ENCODE results near the gene NEURL3. TPM values are rescaled to one million over a fixed set of nuclear protein-coding genes. Genes with fewer than 3 reads are reported as not detected.
"Not testable (repeated sequence)": the region's sequence is repeated elsewhere in the genome, so short reads cannot be mapped to it uniquely, and the experiment has no call there.

The NEURL3 gene
- total RNA-seq, 1 donor from 2014 or later, result 1.7 TPM

DNA sequence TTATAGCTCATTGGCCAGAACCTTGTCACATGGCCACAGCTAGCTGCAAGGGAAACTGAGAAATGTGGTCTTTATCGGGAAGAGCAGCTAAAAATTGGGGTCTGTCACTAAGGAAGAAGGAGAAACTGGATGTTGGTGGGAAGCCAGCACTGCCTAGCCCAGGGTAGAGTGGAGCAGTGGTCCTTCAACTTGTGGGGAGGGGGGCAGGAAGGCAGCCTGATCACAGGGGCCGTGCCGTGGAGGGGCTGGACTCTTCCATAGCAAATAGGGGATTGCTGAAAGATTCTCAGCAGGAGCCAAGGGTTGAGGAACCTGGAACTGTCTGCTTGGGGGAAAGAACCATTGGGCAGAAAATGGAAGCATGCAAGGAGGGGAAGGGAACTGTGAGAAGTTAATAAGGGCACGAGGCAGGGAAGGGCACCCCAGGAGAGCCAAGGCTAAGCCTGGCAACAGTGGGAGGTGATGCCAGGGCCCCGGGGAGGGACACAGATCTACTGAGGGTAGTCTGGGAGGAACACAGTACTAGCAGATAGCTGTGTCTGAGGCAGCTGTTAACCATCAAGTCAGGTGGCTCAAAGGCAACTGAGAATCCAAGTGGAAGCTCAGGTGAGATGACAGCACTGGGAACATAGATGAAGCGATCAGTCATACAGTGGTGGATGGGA lies 5.9 kb upstream of the NEURL3 start:
- intact Hi-C loops (cut with micrococcal nuclease), result no loop called here

DNA sequence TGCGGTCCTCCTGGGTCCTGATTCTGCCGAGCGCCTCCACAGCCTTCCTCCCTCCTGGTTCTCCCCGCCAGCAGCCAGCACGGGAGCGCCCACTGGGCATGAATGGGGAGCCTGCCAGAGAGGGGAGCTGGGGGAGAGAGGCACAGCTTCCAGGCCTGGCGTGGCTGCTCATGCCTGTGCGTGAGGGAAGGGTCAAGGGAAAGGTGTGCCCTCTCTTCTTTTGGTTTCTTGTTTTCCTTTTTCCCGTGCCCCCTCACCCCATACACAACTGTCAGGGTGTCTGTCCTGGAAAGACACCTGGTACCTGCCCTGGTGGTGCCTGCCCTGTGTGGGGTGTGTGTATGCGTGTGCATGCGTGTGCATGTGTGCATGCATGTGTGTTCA lies 4.7 kb upstream of the NEURL3 start:
- intact Hi-C loops (cut with micrococcal nuclease), result loop anchor here (2.0 to 5.0 kb wide), 3 partner anchors 15 to 243 kb away; partner anchors contain the start of genes CIAO1 and TMEM127

DNA sequence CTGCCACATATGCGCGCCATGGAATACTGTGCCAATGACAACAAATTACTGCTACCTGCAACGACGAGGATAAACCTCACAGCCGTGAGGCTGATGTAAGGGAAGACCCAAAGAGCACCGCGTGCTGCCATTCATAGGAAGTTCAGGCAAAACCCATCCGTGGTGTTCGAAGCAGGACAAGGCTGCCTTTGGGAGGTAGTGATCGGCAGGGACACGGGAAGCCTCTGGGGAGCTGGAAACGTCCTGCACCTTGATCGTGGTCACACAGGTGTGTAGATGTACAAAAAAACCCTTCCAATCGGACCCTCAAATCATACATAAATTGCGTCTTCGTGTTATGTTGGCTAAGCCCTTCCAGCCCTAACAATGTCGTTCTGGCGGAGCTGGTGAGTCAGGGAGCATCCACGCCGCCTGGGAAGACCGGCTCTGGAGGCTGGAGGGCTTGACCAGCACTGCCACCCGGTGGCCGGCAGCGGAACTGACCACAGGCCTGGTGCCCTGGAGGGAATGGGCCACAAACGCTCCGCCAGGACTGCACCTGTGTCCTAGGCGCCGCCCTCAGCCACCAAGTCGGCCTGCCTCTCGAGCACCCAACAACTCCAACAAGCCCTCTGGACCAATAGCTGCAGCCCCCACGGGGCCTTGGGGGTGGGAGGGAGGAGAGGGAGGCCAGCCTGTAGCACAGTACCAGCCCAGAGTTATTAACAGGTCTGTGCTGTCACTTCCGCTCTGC lies 4.1 kb upstream of the NEURL3 start:
- intact Hi-C loops (cut with micrococcal nuclease), result loop anchor here (2.0 to 5.0 kb wide), 3 partner anchors 16 to 242 kb away; partner anchors contain the start of genes CIAO1 and TMEM127

DNA sequence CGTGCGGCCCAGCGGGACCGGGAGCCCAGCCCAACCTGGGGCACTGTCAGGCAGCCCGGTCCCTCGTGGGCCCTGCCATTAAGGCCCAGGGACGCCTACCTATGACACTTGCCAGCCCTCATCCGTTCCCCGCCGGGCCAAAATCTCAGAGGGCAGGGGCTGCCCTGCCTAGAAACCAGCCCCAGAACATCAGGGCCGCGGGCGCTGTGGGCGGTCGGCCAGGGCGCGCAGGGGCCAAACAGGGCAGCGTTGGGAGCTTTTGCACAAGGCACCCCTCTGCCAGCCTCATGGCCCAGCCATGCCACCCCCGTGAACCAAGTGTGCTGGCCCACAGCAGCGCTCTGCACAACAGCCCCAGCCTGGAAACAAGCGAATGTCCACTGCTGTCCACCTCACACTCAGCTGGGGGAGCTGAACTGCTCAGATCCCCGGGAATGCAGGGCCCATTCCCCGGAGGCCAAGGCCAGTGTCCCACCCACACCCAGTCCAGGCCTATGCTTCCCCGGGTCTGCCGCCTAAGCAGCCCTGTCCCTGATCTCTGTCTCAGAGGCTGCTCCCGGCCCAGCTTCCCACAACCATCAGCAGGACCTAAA lies 3.5 kb upstream of the NEURL3 start:
- intact Hi-C loops (cut with micrococcal nuclease), result loop anchor here (1.0 to 5.0 kb wide), 10 partner anchors 16 to 241 kb away; partner anchors contain the start of genes CIAO1, SNRNP200 and TMEM127

DNA sequence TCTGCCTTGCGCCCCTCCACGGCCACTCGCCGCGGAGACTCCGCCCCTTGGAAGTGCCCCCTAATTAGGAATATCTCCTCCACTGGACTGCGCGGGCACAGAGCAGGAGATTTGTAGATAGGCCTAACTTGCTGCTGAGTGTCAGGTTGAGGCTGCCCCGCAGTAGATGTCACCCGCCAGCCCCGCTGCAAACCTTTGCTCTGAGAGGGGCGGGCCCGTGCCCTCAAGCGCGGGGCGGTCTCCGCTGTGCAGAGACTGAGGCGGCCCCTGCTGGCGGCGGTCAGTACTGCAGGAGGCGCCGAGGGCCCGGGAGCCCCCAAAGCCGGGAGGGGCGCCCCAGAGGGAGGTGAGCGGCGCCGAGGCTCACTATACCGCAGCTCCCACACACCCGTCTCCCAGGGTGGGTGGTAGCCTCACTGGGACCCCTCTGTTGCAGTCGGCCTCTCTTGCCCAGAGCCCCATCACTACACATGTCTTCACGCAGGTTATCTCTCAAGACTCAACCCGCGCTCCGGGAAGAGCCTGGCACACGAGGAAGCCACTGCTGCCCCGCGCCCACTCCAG lies 2.9 kb upstream of the NEURL3 start:
- intact Hi-C loops (cut with micrococcal nuclease), result loop anchor here (1.0 to 5.0 kb wide), 10 partner anchors 17 to 241 kb away; partner anchors contain the start of genes CIAO1, SNRNP200 and TMEM127

DNA sequence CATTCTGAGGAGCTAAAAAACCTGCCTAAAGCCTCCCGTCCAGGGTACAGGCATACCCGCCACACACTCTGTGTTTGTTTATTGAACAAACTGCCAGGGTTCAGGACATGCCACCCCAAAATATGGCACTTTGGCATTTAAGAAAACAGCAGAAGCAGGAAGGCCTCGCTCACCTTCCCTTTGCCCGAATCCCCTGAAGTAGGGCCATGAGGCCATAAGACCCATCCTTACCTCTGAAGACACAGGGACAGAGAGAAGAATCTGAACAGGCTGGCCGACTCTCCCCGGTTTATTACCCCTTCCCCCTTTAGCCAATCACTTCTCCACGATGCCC lies 1.7 kb upstream of the NEURL3 start:
- intact Hi-C loops (cut with micrococcal nuclease), result loop anchor here (5.0 kb wide), 1 partner anchor 240 kb away; the partner anchor contains the start of genes CIAO1 and TMEM127

DNA sequence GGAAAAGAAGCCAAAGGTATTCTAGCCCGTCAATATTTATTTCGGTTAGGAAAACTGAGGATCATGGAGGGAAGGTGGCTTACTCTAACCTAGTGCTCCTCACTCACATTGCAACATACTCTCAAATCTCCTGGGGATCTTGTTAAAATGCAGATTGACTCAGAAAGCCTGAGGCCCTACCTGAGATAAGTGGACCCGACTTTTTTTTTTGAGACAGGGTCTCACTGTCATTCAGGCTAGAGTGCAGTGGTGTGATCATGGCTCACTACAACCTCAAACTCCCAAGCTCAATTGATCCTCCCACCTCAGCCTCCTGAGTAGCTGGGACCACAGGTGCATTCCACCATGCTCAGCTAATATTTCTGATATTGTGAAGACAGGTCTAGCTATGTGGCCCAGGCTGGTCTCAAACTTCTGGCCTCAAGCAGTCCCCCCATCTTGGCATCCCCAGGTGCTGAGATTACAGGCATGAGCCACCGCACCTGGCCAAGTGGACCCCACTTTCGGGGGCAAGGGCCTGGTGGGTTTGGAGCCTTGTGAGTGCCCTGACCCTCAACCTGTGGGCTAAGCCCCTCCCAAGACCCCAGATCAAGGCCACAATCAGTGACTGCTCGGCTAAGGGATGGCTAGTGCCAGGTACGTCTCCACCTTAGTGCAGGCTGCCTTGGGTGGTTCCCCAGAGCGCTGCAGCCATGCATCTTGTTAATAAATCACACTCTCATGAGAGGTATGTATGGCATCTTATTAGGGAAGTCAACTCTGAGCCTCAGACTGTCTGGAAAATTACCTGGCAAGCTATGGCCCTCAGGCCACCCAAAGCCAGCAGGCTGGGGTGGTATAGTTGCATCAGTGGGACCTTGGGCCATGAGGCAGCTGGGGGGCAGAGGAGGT lies 1.1 kb upstream of the NEURL3 start:
- intact Hi-C loops (cut with micrococcal nuclease), result loop anchor here (5.0 kb wide), 1 partner anchor 239 kb away; the partner anchor contains the start of genes CIAO1 and TMEM127

DNA sequence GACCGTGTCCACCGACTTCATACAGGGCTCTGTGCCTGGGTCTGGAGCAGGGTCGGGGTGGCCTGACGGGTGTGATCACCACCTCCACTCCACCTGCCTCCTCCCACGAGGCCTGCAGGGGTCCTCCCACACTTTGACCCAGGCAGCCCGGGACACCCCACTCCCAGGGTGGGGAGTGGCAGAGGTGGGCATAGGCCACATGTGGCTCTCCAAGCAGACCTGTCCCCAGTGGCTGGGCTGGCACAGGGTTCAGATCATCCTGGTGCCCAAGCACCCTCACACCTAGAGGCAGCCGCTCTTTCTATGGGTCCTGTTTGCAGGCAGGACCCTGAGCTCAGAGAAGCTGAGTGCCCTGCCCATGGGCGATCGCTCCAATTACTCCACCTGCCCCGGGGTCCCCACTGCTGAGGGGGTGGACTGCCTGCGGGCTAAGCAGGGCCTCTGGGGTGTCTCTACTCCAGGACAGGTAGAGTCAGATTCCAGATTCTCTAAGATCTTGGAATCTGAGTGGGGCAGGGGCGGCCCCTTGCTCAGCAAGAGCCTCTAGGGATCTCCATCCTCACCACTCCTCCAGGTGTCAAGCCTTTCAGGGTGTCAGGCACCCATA lies 1.4 kb downstream of the NEURL3 start:
- intact Hi-C loops (cut with micrococcal nuclease), result no loop called here

DNA sequence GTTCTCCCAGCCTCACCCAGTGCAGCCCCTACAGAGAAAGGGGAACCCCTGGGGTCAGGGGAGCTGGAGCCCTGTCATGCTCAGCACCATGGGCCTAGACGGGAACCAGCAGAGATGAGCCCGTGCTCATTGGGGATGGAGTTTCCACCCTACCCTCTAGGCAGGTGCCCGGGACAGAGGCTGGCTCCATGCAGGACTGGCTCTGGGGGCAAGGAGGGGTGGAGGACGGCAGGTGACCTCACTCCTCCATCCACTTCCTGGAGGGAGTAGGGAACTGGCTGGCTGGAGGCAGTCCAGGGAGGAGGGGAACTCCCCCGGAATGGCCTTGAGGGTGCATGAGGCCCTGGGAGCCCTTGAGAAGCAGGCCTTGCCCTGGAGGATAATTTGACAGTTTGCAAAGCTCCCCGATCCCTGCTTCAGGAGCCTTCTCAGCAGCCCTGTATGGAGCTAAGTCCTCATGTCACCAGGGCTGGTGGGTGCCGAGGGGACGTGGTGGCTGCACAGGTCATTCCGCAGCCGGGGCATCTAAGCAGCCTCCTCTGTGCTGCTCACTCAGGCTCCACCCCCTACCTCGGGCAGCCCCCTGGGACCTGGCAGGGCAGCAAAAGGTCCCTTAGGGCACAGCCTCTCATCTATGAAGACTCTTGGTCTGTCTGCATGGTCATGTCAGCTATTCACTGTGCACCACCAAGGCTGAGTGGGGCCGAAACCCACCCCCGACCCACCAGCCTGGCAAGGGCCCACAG lies 2.1 kb downstream of the NEURL3 start:
- intact Hi-C loops (cut with micrococcal nuclease), result no loop called here

DNA sequence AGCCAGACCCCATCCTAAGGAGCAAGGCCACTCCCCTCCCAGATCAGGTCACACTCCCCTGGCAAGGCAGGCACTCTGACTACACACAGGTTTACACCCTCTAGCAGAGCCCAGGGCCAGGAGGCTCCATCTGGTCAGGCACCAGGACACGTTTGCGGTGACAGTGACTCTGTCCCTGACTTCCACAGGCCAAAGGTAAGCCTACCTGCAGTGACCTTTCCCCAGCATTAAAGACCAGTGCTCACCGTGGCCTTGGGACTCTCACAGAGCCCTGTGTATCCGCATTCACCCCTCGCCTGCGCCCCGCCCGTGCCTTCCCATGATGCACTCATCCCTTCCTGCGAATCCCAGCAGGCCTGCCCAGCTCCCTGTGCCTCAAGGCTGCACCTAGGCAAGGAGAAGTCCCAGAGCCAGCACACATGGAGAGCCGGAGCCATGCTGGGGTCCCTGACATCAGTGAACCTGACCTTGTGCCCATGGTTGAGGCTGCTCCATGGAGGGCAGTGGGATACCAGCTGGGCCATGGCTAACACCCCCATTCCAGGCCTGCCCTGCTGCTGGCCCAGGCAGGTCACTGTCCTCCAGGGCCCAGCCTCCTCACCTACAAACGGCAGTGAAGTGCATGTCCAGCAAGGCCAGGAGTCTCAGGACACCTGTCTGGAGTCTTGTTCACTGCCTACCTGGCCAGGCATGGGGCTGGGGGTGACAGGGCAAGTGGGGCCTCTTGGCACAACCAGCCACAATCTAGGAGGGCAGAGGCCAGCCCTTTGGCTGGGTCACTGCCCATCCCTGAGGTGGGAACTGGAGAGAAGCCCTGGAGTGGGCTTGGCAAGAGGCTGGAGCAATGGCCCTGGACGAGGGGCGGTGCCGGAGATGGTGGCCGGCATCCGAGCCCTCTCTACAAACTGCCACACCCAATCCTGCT lies 3.0 kb downstream of the NEURL3 start:
- intact Hi-C loops (cut with micrococcal nuclease), result loop anchor here (1.0 kb wide), 1 partner anchor 16 kb away; no protein-coding TSS in a partner anchor

DNA sequence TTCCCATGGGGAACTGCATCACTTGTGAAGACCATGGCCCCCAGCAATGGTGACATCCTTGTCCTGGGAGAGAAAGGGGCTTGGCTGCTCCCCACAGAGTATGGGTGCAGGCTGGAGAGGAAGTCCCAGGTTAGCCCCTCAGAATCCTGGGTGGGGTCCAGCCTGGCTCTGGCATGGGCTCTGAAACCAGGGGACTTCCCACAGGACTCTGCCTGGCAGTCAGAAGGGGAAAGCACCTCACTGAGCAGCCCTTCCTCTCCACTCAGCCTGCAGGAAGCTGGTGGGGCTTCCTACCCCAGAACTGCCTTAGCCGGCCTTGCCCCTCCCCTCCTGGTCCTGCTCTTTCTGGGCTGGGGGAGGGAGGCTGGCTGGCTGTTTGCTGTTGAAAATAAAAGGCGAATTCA lies 3.7 kb downstream of the NEURL3 start:
- intact Hi-C loops (cut with micrococcal nuclease), result loop anchor here (1.0 kb wide), 1 partner anchor 15 kb away; no protein-coding TSS in a partner anchor

DNA sequence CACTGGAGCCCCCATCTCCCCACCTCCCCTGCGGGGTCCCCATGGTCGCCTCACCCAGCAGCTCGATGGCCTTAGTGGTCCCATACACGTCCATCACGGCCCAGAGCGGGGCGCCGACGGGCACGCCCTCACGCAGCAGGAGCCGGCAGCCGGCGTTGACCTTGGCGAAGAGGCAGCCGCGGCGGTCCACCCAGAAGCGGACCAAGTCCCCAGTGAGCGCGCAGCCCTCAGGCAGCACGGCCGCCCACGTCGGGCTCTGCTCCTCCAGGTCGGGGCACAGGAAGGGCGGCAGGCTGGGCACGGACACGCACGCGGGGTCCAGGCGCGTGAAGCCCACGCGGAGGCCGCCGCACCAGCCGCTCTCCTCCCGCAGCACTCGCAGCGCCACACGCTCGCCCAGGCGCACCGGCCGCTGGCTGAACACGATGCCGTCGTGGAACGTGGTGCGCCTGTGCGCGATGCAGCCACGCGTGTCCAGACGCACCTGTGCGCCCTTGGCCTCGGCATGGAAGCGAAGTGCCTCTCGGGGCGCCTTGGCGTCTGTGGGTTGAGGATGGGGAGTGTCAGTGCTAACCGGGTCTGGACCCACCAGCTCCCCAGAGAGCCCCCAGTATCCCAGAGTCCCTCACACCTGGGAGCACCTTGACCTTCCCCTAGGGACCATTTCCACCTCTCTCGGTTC lies 4.6 kb downstream of the NEURL3 start:
- intact Hi-C loops (cut with micrococcal nuclease), result loop anchor here (1.0 kb wide), 1 partner anchor 14 kb away; no protein-coding TSS in a partner anchor

DNA sequence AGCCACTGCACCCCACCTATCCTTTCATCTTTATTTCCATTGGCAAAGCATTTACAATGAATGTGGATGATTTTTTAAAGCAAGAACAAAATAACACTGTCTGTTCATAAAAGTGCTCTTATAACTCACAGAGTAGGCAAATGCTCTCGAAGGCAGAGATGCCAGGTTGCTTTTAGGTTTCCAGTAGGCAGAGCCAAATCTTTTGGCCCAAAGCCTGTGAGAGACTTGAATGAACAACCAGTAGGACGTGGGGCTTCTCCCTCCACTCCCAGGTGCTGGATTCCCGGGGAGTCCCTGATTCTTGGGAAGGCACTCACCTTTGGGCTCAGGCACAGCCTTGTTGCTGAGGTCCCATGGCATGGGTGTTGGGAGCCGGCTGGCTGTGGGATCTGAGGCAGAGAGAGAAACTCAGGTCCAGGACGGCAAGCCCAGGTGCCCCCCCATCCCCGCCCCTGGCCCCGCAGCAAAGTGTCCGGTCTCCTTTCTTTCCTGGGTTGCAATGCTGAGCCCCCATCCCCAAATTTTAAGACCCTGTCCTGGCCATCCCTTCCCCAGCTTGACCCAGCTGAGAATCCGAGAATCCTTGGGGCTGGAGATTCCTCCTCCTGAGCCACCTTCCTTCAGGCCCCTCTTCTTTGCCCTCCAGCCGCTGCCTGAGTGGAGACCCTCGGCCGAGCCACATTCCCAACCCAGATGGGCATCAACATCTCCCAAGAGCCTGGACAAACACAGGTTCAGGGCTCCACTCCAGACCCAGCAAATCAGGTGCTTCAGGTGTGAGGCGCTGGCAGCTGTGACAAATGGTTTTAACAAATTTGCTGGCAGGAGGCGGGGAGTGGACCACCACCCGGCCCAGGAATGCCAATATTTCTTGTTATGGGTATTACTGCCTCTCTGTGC lies 5.8 kb downstream of the NEURL3 start:
- intact Hi-C loops (cut with micrococcal nuclease), result no loop called here

DNA sequence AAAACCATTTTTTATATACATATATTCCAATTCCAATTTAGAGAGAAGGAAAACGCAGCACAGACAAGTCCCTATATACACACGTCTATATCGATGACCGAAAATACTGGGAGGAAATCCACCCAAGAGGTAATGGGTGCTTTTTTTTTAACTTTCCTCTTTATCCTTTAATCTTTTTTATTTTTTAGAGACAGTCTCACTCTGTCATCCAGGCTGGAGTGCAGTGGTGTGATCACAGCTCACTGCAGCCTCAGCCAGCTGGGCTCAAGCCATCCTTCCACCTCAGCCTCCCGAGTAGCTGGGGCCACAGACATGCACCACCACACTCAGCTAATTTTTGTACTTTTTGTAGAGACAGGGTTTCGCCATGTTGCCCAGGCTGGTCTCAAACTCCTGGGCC lies 6.5 kb downstream of the NEURL3 start:
- intact Hi-C loops (cut with micrococcal nuclease), result not testable (repeated sequence)

DNA sequence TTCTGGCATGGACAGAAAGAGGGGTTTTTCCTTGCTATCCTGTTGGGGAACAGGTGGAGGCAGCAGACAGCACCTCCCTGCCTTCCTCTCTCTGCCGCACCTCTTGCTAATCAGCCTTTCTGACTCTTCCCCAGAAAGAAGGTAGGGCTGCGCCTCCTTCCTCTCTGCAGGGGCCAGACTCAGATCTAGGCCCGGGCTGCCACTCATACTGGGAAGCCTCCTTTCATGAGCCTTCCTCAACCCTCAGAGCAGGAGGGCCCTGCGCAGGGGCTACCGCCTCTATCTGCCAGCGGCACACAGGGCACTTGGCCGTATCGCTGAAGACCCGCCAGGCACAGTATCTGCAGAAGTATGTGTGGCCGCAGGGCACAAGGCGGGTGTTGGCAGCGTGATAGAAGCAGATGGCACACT lies 7.1 kb downstream of the NEURL3 start:
- intact Hi-C loops (cut with micrococcal nuclease), result no loop called here

DNA sequence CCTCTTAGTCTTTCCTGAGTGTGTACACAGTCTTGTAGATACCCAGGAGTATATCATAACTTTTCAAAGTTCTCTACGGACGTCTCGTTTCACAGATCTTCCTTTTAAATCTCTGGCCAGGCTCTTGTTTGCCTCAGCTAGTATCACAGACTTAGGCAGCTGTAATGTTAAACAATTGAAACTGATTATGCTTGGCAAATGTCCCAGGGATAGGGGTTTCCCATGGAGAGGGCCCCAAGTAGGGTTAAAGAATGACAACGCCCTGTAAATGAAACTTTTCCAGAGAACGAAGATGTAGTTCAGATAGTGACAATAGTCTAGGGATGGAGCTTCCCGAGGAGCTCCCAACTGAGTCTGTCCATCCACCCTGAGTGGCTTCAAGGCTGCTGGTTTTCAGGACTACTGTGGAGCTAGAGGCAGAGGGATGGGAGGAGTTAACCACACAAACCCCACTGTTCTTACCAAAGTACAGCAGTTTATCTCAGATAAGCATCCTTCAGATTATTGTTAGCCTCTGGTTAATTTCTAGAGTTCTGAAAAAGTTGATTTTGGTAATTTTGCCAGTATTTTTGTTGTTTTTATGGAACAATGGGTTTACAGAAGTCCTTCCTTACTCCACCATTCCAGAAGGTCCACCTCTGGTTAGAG lies 9.1 kb downstream of the NEURL3 start:
- intact Hi-C loops (cut with micrococcal nuclease), result no loop called here

All from T-helper 1 cell treated with Interleukin-12 subunit alpha and Interleukin-12 subunit beta and Interleukin-4 antibody, amounts not matched to agents 30 ng/mL and 1 ng/mL, for 36 hours (primary cell).